Lung (tissue), 12 donors: ENCODE results near the gene CIT. TPM values are rescaled to one million over a fixed set of nuclear protein-coding genes. Genes with fewer than 3 reads are reported as not detected.

ENCODE experiments used
- ATAC-seq: fragments of 200-7000 bp; cut with Tn5 transposase; one replicate; pipeline ENCODE4 v1.9.1; 2020; ENCODE audit warnings: moderate number of reproducible peaks; ENCODE audit not compliant: insufficient read depth, low FRiP score
- DNase-seq, 3 donors: peaks; one replicate each; pipeline ENCODE4 v3.0.0-alpha.2; 2013 to 2017
- H3K27ac ChIP-seq, 2 donors: one replicate each; pipeline ENCODE4 v1.5.1; 2013; ENCODE audit warnings: mild to moderate bottlenecking in 2 of 2, moderate library complexity in 2 of 2, control low read depth in 1 of 2, inconsistent platforms in 1 of 2, low read depth in 1 of 2, low read length in 1 of 2
- H3K27me3 ChIP-seq, 3 donors: one replicate each; pipeline ENCODE4 v1.5.1; 2013; ENCODE audit warnings: low read length in 2 of 3; ENCODE audit not compliant: control insufficient read depth in 3 of 3, insufficient read depth in 3 of 3
- H3K36me3 ChIP-seq, 4 donors: one replicate each; pipeline ENCODE4 v1.5.1; 2013; ENCODE audit warnings: low read length in 4 of 4, mild to moderate bottlenecking in 1 of 4, moderate library complexity in 1 of 4; ENCODE audit not compliant: control insufficient read depth in 4 of 4, insufficient read depth in 4 of 4
- H3K4me1 ChIP-seq, 5 donors: one replicate each; pipeline ENCODE4 v1.5.1; 2013; ENCODE audit warnings: low read length in 5 of 5, mild to moderate bottlenecking in 2 of 5, moderate library complexity in 1 of 5; ENCODE audit not compliant: control insufficient read depth in 5 of 5, insufficient read depth in 5 of 5
- H3K4me3 ChIP-seq: one replicate; pipeline ENCODE4 v1.5.1; 2013; ENCODE audit warnings: mild to moderate bottlenecking, control low read depth, moderate library complexity
- H3K9ac ChIP-seq, 2 donors: one replicate each; pipeline ENCODE4 v1.5.1; 2013; ENCODE audit warnings: low read length in 2 of 2, control low read depth in 1 of 2; ENCODE audit not compliant: insufficient read depth in 1 of 2
- H3K9me3 ChIP-seq, 4 donors: one replicate each; pipeline ENCODE4 v1.5.1; 2013; ENCODE audit warnings: low read length in 3 of 4, mild to moderate bottlenecking in 1 of 4, moderate library complexity in 1 of 4; ENCODE audit not compliant: control insufficient read depth in 4 of 4, insufficient read depth in 3 of 4
- CTCF ChIP-seq: IDR thresholded peaks from 2 replicates; pipeline ENCODE4 v1.5.1; 2012; ENCODE audit warnings: mild to moderate bottlenecking; ENCODE audit errors: control extremely low read depth, extremely low read depth
- WGBS, 2 donors: extraction: QIAGEN DNeasy Blood & Tissue Kit; methylation state at CpG; one replicate each; pipeline ENCODE4 v1.1.7; 2013; 5-methylcytosine and 5-hydroxymethylcytosine counted together
- polyA plus RNA-seq, 2 donors: library from polyadenylated mRNA; stranded (reverse); fragments of 200-250 nt; gene quantifications; one replicate each; pipeline ENCODE4 v1.2.1, GENCODE V29; 2013
- total RNA-seq, 2 donors: library from RNA; depleted of rRNA in 1 of 2; stranded (reverse); fragments of >200 nt in 1 of 2; gene quantifications; one replicate each; pipeline ENCODE4 v1.2.1, GENCODE V29; 2014 to 2021
- donor health status: control.
- donor health status: control.
- donor health status: Bipolar disorder and iron deficiency.
- donor health status: healthy.
- donor health status: DM: yes; HTN: yes; CAD: no.

Gene CIT
- total and polyA plus RNA-seq, 4 donors: 5.0 to 29.3 (median 14.9) TPM

- H3K36me3 ChIP-seq: peaks cover 26 to 42% (median 37%) of the 10 kb centered on the region in 4 donors
- H3K27me3 ChIP-seq: no peaks in the 10 kb centered on the region
- H3K4me3 ChIP-seq: no peak overlapping the region
- no peak for DNase-seq
- TF ChIP-seq CTCF: no peak
- no peaks in the 10 kb centered on the region for H3K9me3 ChIP-seq
- WGBS, 2 donors: 84 to 87% methylated on average over 9 of the region's 9 CpGs
- ATAC-seq: no peak
- H3K4me1 ChIP-seq: peaks cover 0 to 23% (median 4%) of the 10 kb centered on the region in 5 donors
- H3K9ac ChIP-seq: no peak overlapping the region
- H3K27ac ChIP-seq: no peak overlapping the region
These were observed 195.1 kb downstream of the CIT start for GRCh38 chr12:119681728-119682638.

- H3K27ac ChIP-seq: no peak overlapping the region
- H3K36me3 ChIP-seq: peaks cover 33 to 48% (median 44%) of the 10 kb centered on the region in 4 donors
- ATAC-seq (no peak), DNase-seq (no peak)
- peaks cover 0 to 23% (median 4%) of the 10 kb centered on the region in 5 donors for H3K4me1 ChIP-seq
- no peaks in the 10 kb centered on the region for H3K9me3 ChIP-seq
- 94 to 97% methylated on average over 8 of the region's 8 CpGs for WGBS, 2 donors
- TF ChIP-seq CTCF: no peak
- H3K9ac ChIP-seq: no peak overlapping the region
- H3K27me3 ChIP-seq: no peaks in the 10 kb centered on the region
- H3K4me3 ChIP-seq: no peak overlapping the region
These were observed 196.0 kb downstream of the CIT start for GRCh38 chr12:119681111-119681510.

- no peak for ATAC-seq
- Histone ChIP-seq H3K27me3 (no peaks in the 10 kb centered on the region), H3K9me3 (no peaks in the 10 kb centered on the region), H3K9ac (no peak overlapping the region), H3K4me3 (no peak overlapping the region), H3K4me1 (peaks cover 0 to 10% (median 3%) of the 10 kb centered on the region in 5 donors), H3K27ac (peak overlapping the region in 1 of 2 donors; percentile 13), H3K36me3 (peaks cover 40 to 53% (median 50%) of the 10 kb centered on the region in 4 donors)
- WGBS, 2 donors: 75 to 88% methylated on average over 10 of the region's 10 CpGs
- no peak for TF ChIP-seq CTCF
- DNase-seq: no peak
These were observed 197.6 kb downstream of the CIT start for GRCh38 chr12:119679490-119679889.
